T-helper 1 cell treated with Interleukin-12 subunit alpha and Interleukin-12 subunit beta and Interleukin-4 antibody, amounts not matched to agents 30 μg/mL and 1 μg/mL, for 36 hours (primary cell): ENCODE results near the gene KRTAP1-1.
"Not testable (repeated sequence)": the region's sequence is repeated elsewhere in the genome, so short reads cannot be mapped to it uniquely, and the experiment has no call there.

Experiments
- H3K27ac Mint-ChIP-seq: one replicate; pipeline ENCODE4 v1.8.0; 2021; ENCODE audit warnings: mild to moderate bottlenecking, mixed read lengths
- H3K27me3 Mint-ChIP-seq: one replicate; pipeline ENCODE4 v1.8.0; 2021; ENCODE audit warnings: low read depth, mixed read lengths
- H3K36me3 Mint-ChIP-seq: one replicate; pipeline ENCODE4 v1.8.0; 2021; ENCODE audit warnings: low read depth, mixed read lengths
- H3K4me1 Mint-ChIP-seq: one replicate; pipeline ENCODE4 v1.8.0; 2021; ENCODE audit warnings: low read depth, mixed read lengths
- H3K4me3 Mint-ChIP-seq: one replicate; pipeline ENCODE4 v1.8.0; 2021; ENCODE audit warnings: mild to moderate bottlenecking, moderate library complexity, mixed read lengths
- H3K9me3 Mint-ChIP-seq: one replicate; pipeline ENCODE4 v1.8.0; 2021; ENCODE audit warnings: mixed read lengths

Gene KRTAP1-1

DNA sequence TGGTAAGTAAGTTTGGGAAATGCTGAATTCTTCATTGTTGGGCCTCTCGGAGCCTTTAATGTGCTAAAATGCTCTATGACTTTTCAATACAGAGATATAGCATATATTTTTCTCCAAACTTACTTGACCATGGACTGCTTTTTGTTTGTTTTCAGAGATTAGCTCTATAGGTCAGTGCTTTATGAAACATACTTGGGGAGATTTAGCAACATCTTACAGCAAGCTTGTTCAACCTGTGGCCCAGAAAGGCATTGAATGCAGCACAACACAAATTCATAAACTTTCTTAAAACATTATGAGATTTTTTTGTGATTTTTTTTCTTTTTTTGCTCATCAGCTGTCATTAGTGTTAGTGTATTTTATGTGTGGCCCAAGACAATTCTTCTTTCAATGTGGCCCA is 31.3 kb downstream of the KRTAP1-1 start:
- Mint-ChIP-seq H3K36me3 (no peaks in the 10 kb centered on the region), H3K9me3 (no peaks in the 10 kb centered on the region), H3K27me3 (peaks cover 11% of the 10 kb centered on the region), H3K4me1 (no peaks in the 10 kb centered on the region), H3K4me3 (no peak overlapping the region), H3K27ac (no peak overlapping the region)

DNA sequence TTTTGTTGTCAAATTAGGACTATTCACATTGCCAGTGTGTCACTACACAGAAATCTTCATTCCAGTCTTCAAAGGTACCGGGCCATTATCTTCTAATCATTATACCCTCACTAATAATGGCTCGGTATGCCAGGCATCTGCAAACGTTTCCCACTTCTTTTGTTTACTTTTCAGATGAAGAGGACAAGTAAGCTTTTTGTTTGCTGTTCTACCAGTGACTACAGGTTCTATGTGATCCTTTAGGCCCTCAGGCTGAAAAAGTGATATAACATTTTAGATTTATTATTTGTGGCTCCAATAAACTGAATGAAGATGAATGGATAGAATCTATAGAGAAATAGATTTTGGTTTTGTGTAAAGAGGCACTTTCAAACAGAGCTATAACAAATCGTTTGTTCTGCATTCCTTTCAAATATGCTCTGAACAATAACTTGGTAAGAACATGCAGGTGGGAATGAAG is 31.9 kb downstream of the KRTAP1-1 start:
- Mint-ChIP-seq H3K27me3 (peaks cover 11% of the 10 kb centered on the region), H3K36me3 (no peaks in the 10 kb centered on the region), H3K9me3 (no peaks in the 10 kb centered on the region), H3K4me3 (no peak overlapping the region), H3K27ac (no peak overlapping the region), H3K4me1 (no peaks in the 10 kb centered on the region)

DNA sequence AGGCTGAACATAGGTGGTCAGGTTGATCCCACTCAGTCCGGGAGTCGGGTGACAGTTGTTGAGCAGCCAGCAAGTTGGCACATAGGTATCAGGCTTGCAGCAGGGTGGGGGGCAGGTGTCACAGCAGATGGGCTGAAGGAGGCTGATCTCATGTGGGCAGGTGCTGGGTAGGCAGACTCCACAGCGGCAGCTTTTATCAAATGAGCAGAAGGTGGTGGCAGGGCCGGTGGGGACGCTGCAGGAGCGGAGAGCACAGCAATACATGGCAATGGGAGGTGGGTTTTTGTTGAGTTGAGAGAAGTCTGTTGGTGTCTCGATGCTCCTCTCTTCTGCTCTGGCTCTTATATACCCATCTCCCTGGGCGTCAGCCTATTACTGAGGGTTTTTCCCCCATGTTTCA is 32.4 kb downstream of the KRTAP1-1 start, which contains the start of gene KRTAP3-1:
Gene KRTAP3-1, minus strand, starts transcription at position 318 of the 400 bp plus-strand sequence. Its CDS starts 54 bp downstream, at position 264.
- Mint-ChIP-seq H3K4me1 (no peaks in the 10 kb centered on the region), H3K36me3 (no peaks in the 10 kb centered on the region), H3K27ac (no peak within 1 kb of the TSS), H3K27me3 (peaks cover 11% of the 10 kb centered on the region), H3K9me3 (no peaks in the 10 kb centered on the region), H3K4me3 (no peak within 1 kb of the TSS)

DNA sequence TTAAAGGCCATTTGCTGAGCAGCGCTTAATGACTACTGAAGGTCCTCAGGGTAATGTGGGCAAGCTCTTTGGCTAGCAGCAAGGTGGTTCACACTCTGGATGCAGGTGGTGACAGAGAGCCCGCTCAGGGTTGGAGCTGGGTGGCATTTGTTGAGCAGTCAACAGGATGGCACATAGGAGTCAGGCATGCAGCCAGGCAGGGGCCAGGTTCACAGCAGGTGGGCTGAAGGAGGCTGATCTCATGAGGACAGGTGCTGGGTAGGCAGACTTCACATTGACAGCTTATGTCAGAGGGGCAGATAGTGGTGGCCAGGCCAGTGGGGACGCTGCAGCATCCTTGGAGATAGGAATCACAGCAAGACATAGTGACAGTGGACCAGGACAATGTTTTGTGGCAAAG is 36.9 kb downstream of the KRTAP1-1 start:
- H3K27me3 Mint-ChIP-seq: peaks cover 3% of the 10 kb centered on the region
- H3K36me3 Mint-ChIP-seq: no peaks in the 10 kb centered on the region
- H3K4me3 Mint-ChIP-seq: no peak overlapping the region
- H3K27ac Mint-ChIP-seq: no peak overlapping the region
- no peaks in the 10 kb centered on the region for H3K9me3 Mint-ChIP-seq
- no peaks in the 10 kb centered on the region for H3K4me1 Mint-ChIP-seq

DNA sequence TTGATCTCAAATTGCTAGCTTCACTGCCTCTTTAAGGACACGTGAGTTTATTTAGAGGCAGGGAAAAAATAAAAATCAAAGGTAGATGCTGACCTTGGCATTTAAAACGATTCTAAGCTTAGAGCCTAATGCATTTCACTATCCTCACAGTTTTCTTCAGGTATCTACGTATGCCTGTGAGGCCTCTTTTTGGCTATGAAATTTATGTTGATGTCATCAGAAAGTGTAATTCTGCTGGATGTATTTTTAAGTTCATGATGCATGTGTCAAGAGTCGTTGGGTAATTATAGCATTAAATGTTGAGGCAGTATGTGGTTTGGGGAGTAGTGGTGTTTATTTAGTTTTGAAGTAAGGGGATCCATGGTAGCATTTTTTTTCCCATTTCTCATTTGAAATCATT is 37.3 kb downstream of the KRTAP1-1 start:
- Mint-ChIP-seq H3K9me3 (no peaks in the 10 kb centered on the region), H3K4me1 (no peaks in the 10 kb centered on the region), H3K36me3 (no peaks in the 10 kb centered on the region), H3K4me3 (no peak overlapping the region), H3K27ac (no peak overlapping the region), H3K27me3 (peaks cover 3% of the 10 kb centered on the region)

DNA sequence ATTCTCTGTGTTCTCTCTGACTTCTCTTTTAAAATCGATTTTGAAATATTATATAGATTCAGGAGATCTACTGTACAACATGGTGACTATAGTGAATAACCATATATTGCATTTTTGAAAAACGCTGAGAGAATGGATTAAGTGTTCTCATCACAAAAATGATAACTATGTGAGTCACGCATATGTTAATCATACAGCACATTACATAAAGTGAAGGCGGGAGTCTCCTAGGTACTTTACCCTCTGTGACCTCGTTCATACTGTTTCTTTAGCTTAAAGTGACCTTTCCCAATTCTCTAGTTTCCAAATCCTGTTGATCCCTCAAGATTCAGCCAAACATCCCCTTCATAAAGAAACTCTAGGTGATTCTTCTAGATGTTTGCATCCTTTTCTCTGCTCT is 38.4 kb downstream of the KRTAP1-1 start:
- no peak overlapping the region for H3K27ac Mint-ChIP-seq
- H3K4me1 Mint-ChIP-seq: no peaks in the 10 kb centered on the region
- H3K4me3 Mint-ChIP-seq: no peak overlapping the region
- H3K27me3 Mint-ChIP-seq: peaks cover 10% of the 10 kb centered on the region
- H3K9me3 Mint-ChIP-seq: no peaks in the 10 kb centered on the region
- H3K36me3 Mint-ChIP-seq: no peaks in the 10 kb centered on the region

DNA sequence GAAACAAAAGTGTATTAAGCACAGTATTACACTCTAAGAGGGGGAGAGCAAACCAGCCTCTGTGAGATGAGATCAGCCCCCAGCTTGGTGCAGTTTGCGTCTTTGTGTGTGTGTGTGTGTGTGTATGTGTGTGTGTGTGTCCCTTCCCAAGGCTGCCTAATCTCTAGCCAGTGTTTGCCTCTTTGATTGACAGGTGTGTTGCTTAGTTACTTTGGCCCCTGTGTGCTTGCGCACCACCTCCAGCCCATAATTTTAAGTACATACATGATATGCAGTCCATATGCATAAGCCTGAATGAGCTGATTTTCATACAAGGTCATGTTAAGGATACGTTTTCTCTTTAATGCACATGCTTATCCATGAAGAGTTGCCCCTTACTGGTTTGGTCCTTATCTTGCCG is 39.5 kb downstream of the KRTAP1-1 start:
- H3K27me3 Mint-ChIP-seq: peaks cover 18% of the 10 kb centered on the region
- H3K4me3 Mint-ChIP-seq: no peak overlapping the region
- no peak overlapping the region for H3K27ac Mint-ChIP-seq
- no peaks in the 10 kb centered on the region for H3K9me3 Mint-ChIP-seq
- H3K4me1 Mint-ChIP-seq: no peaks in the 10 kb centered on the region
- H3K36me3 Mint-ChIP-seq: no peaks in the 10 kb centered on the region

DNA sequence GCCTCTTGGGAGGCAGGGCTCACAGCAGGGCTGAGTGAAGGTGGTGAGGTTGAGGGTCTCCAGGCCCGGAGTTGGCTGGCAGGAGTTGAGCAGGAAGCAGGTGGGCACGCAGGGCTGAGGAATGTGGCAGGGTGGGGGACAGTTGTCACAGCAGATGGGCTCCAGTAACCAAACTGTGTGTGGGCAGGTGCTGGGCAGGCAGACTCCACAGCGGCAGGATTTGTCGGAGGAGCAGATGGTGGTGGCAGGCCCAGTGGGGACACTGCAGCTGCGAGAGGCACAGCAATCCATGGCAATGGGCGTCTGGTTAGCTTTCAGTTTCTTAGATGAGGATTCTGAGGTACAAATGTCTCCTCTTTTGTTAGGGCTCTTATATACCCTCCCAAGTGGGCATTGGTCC is 41.7 kb downstream of the KRTAP1-1 start, which contains the start of gene KRTAP3-2:
Gene KRTAP3-2, minus strand, starts transcription at position 344 of the 400 bp plus-strand sequence. Its CDS starts 53 bp downstream, at position 291.
- not testable (repeated sequence) for H3K27ac Mint-ChIP-seq, H3K4me1 Mint-ChIP-seq, H3K9me3 Mint-ChIP-seq, H3K36me3 Mint-ChIP-seq, H3K4me3 Mint-ChIP-seq
- peaks cover 25% of the 10 kb centered on the region for H3K27me3 Mint-ChIP-seq

DNA sequence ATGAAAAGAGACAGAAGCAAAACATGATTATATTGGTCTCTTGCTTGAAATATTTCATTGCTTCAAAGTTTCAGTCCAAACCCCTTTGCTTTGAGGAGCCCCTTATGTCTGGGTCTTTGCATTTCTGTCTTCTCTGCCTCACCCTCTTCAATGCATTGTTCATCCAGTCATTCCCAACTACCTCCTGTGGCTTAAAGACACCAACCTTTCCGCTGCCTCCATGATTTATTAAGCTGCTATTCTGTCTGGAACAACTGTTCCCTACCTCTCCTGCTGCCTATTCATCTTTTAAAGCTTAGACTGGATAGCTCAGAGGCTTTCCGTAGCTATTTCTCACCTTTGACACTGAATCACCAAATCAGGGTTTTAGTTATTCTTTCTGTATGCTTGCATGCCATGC is 43.9 kb downstream of the KRTAP1-1 start:
- no peaks in the 10 kb centered on the region for H3K4me1 Mint-ChIP-seq
- H3K36me3 Mint-ChIP-seq: no peaks in the 10 kb centered on the region
- H3K9me3 Mint-ChIP-seq: no peaks in the 10 kb centered on the region
- no peak overlapping the region for H3K4me3 Mint-ChIP-seq
- H3K27me3 Mint-ChIP-seq: peaks cover 36% of the 10 kb centered on the region
- no peak overlapping the region for H3K27ac Mint-ChIP-seq

DNA sequence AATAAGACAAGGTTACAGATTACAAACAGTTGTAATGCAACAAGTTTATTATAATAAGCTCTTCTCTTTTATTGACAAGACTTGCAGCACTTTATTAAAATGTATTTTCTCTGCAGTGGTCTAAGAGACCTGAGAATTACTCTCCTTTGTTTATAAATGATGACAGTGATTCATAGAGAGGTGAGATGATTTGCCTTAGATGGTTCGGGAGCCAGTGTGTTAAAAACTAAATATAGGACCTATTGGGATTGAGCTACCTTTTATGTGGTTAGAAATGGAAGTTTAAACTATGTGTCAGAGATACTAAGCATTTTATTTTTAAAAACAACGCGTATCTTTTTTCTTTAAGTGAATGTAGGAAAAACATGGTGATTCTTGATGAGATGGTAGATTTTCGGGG is 44.4 kb downstream of the KRTAP1-1 start:
- H3K27ac Mint-ChIP-seq: no peak overlapping the region
- H3K4me1 Mint-ChIP-seq: no peaks in the 10 kb centered on the region
- peaks cover 41% of the 10 kb centered on the region for H3K27me3 Mint-ChIP-seq
- no peaks in the 10 kb centered on the region for H3K36me3 Mint-ChIP-seq
- H3K4me3 Mint-ChIP-seq: no peak overlapping the region
- no peaks in the 10 kb centered on the region for H3K9me3 Mint-ChIP-seq

DNA sequence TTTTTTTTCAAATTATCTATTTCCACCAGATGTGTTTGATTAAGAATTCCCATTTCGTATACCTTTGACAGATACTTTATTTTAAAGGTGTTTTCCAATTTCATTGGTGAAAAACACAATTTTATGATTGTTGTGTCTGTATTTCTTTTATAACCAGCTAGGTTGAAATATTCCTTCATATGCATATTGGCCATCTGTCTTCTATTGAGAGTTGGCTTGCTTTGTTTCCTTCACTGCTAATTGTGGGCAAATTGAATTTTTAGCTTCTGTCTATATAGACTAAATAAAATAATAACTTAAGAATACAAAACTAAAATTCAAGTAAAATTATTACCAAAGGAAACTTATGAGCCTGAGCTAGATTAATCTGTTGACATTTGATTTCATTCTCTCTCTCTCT is 46.1 kb downstream of the KRTAP1-1 start:
- no peak overlapping the region for H3K4me3 Mint-ChIP-seq
- H3K27me3 Mint-ChIP-seq: peaks cover 48% of the 10 kb centered on the region
- H3K9me3 Mint-ChIP-seq: no peaks in the 10 kb centered on the region
- no peak overlapping the region for H3K27ac Mint-ChIP-seq
- H3K36me3 Mint-ChIP-seq: no peaks in the 10 kb centered on the region
- no peaks in the 10 kb centered on the region for H3K4me1 Mint-ChIP-seq

DNA sequence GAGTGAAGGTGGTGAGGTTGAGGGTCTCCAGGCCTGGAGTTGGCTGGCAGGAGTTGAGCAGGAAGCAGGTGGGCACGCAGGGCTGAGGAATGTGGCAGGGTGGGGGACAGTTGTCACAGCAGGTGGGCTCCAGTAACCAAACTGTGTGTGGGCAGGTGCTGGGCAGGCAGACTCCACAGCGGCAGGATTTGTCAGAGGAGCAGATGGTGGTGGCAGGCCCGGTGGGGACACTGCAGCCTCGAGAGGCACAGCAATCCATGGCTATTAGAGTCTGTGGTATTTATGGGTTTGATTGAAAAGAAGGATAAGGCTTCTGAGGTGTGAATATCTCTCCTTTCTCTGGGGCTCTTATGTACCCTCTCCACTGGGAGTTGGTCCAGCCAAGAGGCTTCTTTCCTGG is 47.4 kb downstream of the KRTAP1-1 start, which contains the start of gene KRTAP3-3:
Gene KRTAP3-3, minus strand, starts transcription at position 326 of the 400 bp plus-strand sequence. Its CDS starts 67 bp downstream, at position 259.
- no peak within 1 kb of the TSS for H3K27ac Mint-ChIP-seq
- no peaks in the 10 kb centered on the region for H3K9me3 Mint-ChIP-seq
- H3K4me3 Mint-ChIP-seq: no peak within 1 kb of the TSS
- no peaks in the 10 kb centered on the region for H3K4me1 Mint-ChIP-seq
- peaks cover 48% of the 10 kb centered on the region for H3K27me3 Mint-ChIP-seq
- H3K36me3 Mint-ChIP-seq: no peaks in the 10 kb centered on the region

DNA sequence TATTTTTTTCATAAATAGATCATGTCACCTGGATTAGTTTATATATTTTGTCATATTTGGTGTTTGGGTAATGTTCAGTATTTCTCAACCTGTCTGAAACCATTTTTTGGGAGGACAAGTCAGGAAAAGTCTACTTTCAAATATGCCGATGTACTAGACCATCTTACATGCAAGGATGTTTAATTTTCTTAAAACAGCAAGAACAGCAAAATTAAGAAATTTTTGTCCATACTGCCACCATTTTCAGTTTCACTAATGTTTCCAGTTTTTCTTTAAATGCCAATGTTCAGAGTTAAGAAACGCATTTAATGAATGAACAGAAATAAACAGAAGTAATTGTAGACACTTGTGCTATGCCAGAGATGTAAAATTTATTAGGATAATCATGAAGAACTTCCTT is 48.2 kb downstream of the KRTAP1-1 start:
- no peak overlapping the region for H3K27ac Mint-ChIP-seq
- no peaks in the 10 kb centered on the region for H3K9me3 Mint-ChIP-seq
- H3K27me3 Mint-ChIP-seq: peaks cover 41% of the 10 kb centered on the region

DNA sequence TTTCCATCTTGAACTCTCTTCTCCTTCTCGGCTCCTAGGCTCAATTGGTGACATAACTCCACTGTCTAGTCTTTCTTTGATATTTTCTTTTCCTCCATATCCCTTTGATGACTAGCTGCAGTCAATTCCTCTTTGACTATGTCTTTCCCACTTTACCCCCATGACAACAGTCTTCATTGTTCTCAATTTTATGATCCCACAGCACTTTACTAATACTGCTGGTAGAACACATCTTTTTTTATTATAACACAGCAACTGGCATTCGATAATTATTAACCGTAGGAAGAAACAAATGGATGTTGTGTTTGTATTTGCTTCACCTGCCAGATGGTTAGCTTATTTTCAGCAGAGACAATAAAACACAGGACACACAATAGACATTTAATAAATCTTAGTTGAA is 48.6 kb downstream of the KRTAP1-1 start:
- H3K36me3 Mint-ChIP-seq: no peaks in the 10 kb centered on the region
- H3K9me3 Mint-ChIP-seq: no peaks in the 10 kb centered on the region
- H3K27me3 Mint-ChIP-seq: peaks cover 39% of the 10 kb centered on the region
- H3K4me3 Mint-ChIP-seq: no peak overlapping the region
- no peak overlapping the region for H3K27ac Mint-ChIP-seq
- H3K4me1 Mint-ChIP-seq: no peaks in the 10 kb centered on the region

More for the DNA sequence above, 48.2 kb downstream of the KRTAP1-1 start:
- no peak overlapping the region for H3K4me3 Mint-ChIP-seq
- H3K4me1 Mint-ChIP-seq: no peaks in the 10 kb centered on the region
- no peaks in the 10 kb centered on the region for H3K36me3 Mint-ChIP-seq
